Stimulated activated CD4-positive, alpha-beta T cell treated with anti-CD3 and anti-CD28 coated beads, Interleukin-4, amount 100 ng/mL, for 1 hour (primary cell): ENCODE data around the gene PPP1R11.
A peak's percentile ranks its signal among the peaks of the same experiment; 100 is the strongest.
"Not testable (repeated sequence)": the region's sequence is repeated elsewhere in the genome, so short reads cannot be mapped to it uniquely, and the experiment has no call there.

Source experiments
- DNase-seq: peaks from one replicate; pipeline ENCODE4 v3.0.0-alpha.2; 2020

PPP1R11 gene

GRCh38 chr6:30100154-30100553, 33.2 kb downstream of the PPP1R11 start:
- DNase-seq: no peak

GRCh38 chr6:30100585-30101443, 33.8 kb downstream of the PPP1R11 start:
- peak; percentile 14 for DNase-seq

GRCh38 chr6:30101444-30102413, 34.7 kb downstream of the PPP1R11 start:
- DNase-seq: peak; percentile 67

- DNase-seq: no peak
These were observed 35.5 kb downstream of the PPP1R11 start for GRCh38 chr6:30102414-30102969.

- DNase-seq: peak; percentile 77
These were observed 36.2 kb downstream of the PPP1R11 start for GRCh38 chr6:30102970-30103871.

- no peak for DNase-seq
These were observed 36.8 kb downstream of the PPP1R11 start for GRCh38 chr6:30103872-30104179.

GRCh38 chr6:30104661-30105060, 37.7 kb downstream of the PPP1R11 start:
- no peak for DNase-seq

GRCh38 chr6:30111266-30111856, 44.4 kb downstream of the PPP1R11 start:
- no peak for DNase-seq

- no peak for DNase-seq
These were observed 45.5 kb downstream of the PPP1R11 start for GRCh38 chr6:30112402-30112994.

- no peak for DNase-seq
These were observed 46.2 kb downstream of the PPP1R11 start, which contains the start of gene TRIM31 for GRCh38 chr6:30113003-30113759. TRIM31 (minus strand) TSS chr6:30113090; CDS start chr6:30112805, 285 bp downstream.

- no peak for DNase-seq
These were observed 46.8 kb downstream of the PPP1R11 start for GRCh38 chr6:30113841-30114240.

GRCh38 chr6:30116724-30117123, 49.7 kb downstream of the PPP1R11 start:
- DNase-seq: no peak

GRCh38 chr6:30118691-30119090, 51.7 kb downstream of the PPP1R11 start:
- DNase-seq: not testable (repeated sequence)
